B cell (primary cell): Measurements from ENCODE around the gene LONP1. TPM values are rescaled to one million over a fixed set of nuclear protein-coding genes. Genes with fewer than 3 reads are reported as not detected.

Source experiments
- ATAC-seq: fragments of 200-7000 bp; cut with Tn5 transposase; one replicate; pipeline ENCODE4 v1.10.0; 2021; ENCODE audit warnings: low read depth, mild to moderate bottlenecking, moderate number of reproducible peaks, moderate library complexity
- CTCF ChIA-PET: fragments of 350-600 bp; sonication (Branson Sonifier 250); formaldehyde crosslinking; loops from one replicate; lab custom pipeline; 2021; ENCODE audit warnings: antibody characterized with exemption, inconsistent platforms; lab: Charles Lee
- POLR2A ChIA-PET: fragments of 350-600 bp; sonication (Branson Sonifier 250); formaldehyde crosslinking; loops from one replicate; lab custom pipeline; 2021; ENCODE audit warnings: antibody characterized with exemption; lab: Charles Lee
- DNase-seq: peaks from one replicate; pipeline ENCODE4 v3.0.0; 2013
- H2AFZ ChIP-seq: 2 replicates; pipeline ENCODE4 v1.6.1; 2012; ENCODE audit warnings: mild to moderate bottlenecking, low read depth, low read length; ENCODE audit not compliant: insufficient read depth, poor library complexity, severe bottlenecking
- H3K27ac ChIP-seq, 2 donors: 1 replicate in 1 of 2; 2 replicates in 1 of 2; pipeline ENCODE4 v1.5.1; 2012 to 2013; ENCODE audit warnings: low read length in 2 of 2, mild to moderate bottlenecking in 2 of 2, moderate library complexity in 1 of 2
- H3K27me3 ChIP-seq, 4 experiments: fragments of 200-600 bp in 1 of 4; sonication (generic) in 1 of 4; replicated peaks in 1 of 4; 1 replicate in 2 of 4; 2 replicates in 2 of 4; pipeline versions ENCODE4 v1.6.1 to v1.7.0; 2013 to 2016; ENCODE audit warnings: low read length in 3 of 4, mild to moderate bottlenecking in 2 of 4, mixed read lengths in 1 of 4, moderate library complexity in 1 of 4; ENCODE audit not compliant: insufficient read depth in 4 of 4, control insufficient read depth in 3 of 4; ENCODE audit errors: control extremely low read depth in 1 of 4
- H3K36me3 ChIP-seq, 2 experiments: replicated peaks in 1 of 2; 1 replicate in 1 of 2; 2 replicates in 1 of 2; pipeline versions ENCODE4 v1.6.1 to v1.7.1; 2013; ENCODE audit warnings: low read length in 1 of 2; ENCODE audit not compliant: insufficient read depth in 2 of 2, control insufficient read depth in 1 of 2; ENCODE audit errors: control extremely low read depth in 1 of 2, extremely low read depth in 1 of 2
- H3K4me1 ChIP-seq, 2 donors: fragments of 200-600 bp in 1 of 2; sonication (generic) in 1 of 2; 1 replicate in 1 of 2; 2 replicates in 1 of 2; pipeline versions ENCODE4 v1.5.1 to v1.6.1; 2013 to 2017; ENCODE audit warnings: low read length in 2 of 2; ENCODE audit not compliant: control insufficient read depth in 2 of 2, insufficient read depth in 2 of 2
- H3K4me2 ChIP-seq: replicated peaks from 2 replicates; pipeline ENCODE3; 2012; ENCODE audit warnings: mild to moderate bottlenecking, low read depth, low read length; ENCODE audit not compliant: poor library complexity, severe bottlenecking
- H3K4me3 ChIP-seq, 5 experiments: fragments of 200-600 bp in 1 of 5; sonication (generic) in 1 of 5; 1 replicate in 3 of 5; 2 replicates in 2 of 5; pipeline versions ENCODE4 v1.5.1 to v1.7.0; 2011 to 2016; ENCODE audit warnings: low read length in 4 of 5, mild to moderate bottlenecking in 4 of 5, low read depth in 2 of 5, control low read depth in 1 of 5, moderate library complexity in 1 of 5; ENCODE audit not compliant: insufficient read depth in 1 of 5; ENCODE audit errors: control extremely low read depth in 1 of 5, extremely low read depth in 1 of 5
- H3K79me2 ChIP-seq: fragments of 200-600 bp; sonication (generic); one replicate; pipeline ENCODE4 v1.6.0; 2016; ENCODE audit warnings: low read length; ENCODE audit not compliant: control insufficient read depth, insufficient read depth
- H3K9ac ChIP-seq: fragments of 200-600 bp; sonication (generic); 2 replicates; pipeline ENCODE4 v1.6.1; 2017; ENCODE audit warnings: mild to moderate bottlenecking, low read length, moderate library complexity
- H3K9me3 ChIP-seq, 3 donors: one replicate each; pipeline versions ENCODE4 v1.6.1 to v1.7.1; 2013; ENCODE audit warnings: low read length in 2 of 3; ENCODE audit not compliant: control insufficient read depth in 2 of 3, insufficient read depth in 1 of 3; ENCODE audit errors: control extremely low read depth in 1 of 3
- H4K20me1 ChIP-seq: 2 replicates; pipeline ENCODE4 v1.6.0; 2012; ENCODE audit warnings: mild to moderate bottlenecking, low read length; ENCODE audit not compliant: insufficient read depth, control insufficient read depth, poor library complexity, severe bottlenecking
- H3K27ac Mint-ChIP-seq: one replicate; pipeline ENCODE4 v1.8.0; 2021; ENCODE audit warnings: mixed read lengths
- H3K27me3 Mint-ChIP-seq: one replicate; pipeline ENCODE4 v1.8.0; 2021; ENCODE audit warnings: mixed read lengths
- H3K4me1 Mint-ChIP-seq: one replicate; pipeline ENCODE4 v1.8.0; 2021; ENCODE audit warnings: mixed read lengths
- H3K4me3 Mint-ChIP-seq: one replicate; pipeline ENCODE4 v1.8.0; 2021; ENCODE audit warnings: mixed read lengths
- H3K9me3 Mint-ChIP-seq: one replicate; pipeline ENCODE4 v1.8.0; 2022; ENCODE audit warnings: mixed read lengths; ENCODE audit not compliant: insufficient read depth
- EZH2 ChIP-seq: IDR thresholded peaks from 2 replicates; pipeline ENCODE4 v1.6.1; 2012; ENCODE audit warnings: borderline replicate concordance, low read depth, mild to moderate bottlenecking, moderate library complexity, low read length; ENCODE audit not compliant: insufficient read depth, poor library complexity, severe bottlenecking
- WGBS: methylation state at CpG from one replicate; pipeline ENCODE4 v1.1.5; 2013; ENCODE audit warnings: missing lambda C conversion rate; ENCODE audit not compliant: insufficient coverage; 5-methylcytosine and 5-hydroxymethylcytosine counted together
- intact Hi-C: fragments of 100-400 bp; cut with micrococcal nuclease; formaldehyde crosslinking; loops from one replicate; pipeline ENCODE4 v1.10.0; 2022
- polyA plus RNA-seq: library from polyadenylated mRNA; depleted of rRNA; stranded (reverse); fragments of >200 nt; gene quantifications from 2 replicates; pipeline ENCODE4 v1.2.3, GENCODE V29; 2012
- total RNA-seq, 2 donors: library from RNA; stranded (reverse); fragments of 120-200 nt in 1 of 2; gene quantifications; 1 replicate in 1 of 2; 2 replicates in 1 of 2; pipeline versions ENCODE4 v1.2.3 to v1.2.4, GENCODE V29; 2013 to 2022
- TF ChIP-seq, protein P1 (sequence below): fragments of 200-600 bp; IDR thresholded peaks from one replicate; pipeline ENCODE4 v1.8.0; 2022; ENCODE audit warnings: antibody characterized with exemption, mild to moderate bottlenecking

Gene LONP1
- total and polyA plus RNA-seq, 2 donors (not counting 1 experiment from before 2014, with no cell fraction given) = 60.1 to 67.2 TPM

DNA sequence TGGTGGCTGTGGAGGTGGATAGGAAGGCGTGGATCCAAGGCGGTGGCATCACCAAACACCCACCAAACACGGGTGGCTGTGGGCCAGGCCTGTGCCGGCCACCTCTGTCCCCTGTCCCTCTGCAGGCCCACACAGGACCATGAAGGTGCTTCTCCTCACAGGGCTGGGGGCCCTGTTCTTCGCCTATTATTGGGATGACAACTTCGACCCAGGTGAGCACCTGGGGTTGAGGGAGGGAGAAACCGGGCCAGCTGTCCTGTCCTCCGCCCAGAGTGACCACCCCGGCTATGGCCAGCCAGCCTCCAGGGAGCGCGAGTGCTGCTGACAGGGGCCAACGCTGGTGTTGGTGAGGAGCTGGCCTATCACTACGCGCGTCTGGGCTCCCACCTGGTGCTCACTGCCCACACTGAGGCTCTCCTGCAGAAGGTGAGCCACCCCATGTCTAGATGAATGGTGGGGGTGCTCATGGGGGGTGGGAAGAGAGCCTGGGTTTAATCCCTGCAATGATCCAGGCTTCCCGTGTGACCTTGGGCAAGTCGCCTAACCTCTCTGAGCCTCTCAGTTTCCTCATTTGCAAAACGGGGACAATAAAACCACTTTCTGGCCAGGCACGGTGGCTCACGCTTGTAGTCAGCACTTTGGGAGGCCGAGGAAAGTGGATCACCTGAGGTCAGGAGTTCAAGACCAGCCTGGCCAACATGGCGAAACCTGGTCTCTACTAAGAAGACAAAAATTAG lies 35.1 kb downstream of the LONP1 start:
- H3K27me3 ChIP-seq = no peaks in the 10 kb centered on the region
- Mint-ChIP-seq H3K27ac (no peak overlapping the region), H3K9me3 (no peaks in the 10 kb centered on the region), H3K4me3 (no peak overlapping the region), H3K27me3 (no peaks in the 10 kb centered on the region), H3K4me1 (peaks cover 36% of the 10 kb centered on the region)
- intact Hi-C loops = loop anchor here (5.0 to 10.0 kb wide), 2 partner anchors 1662 to 1920 kb away; partner anchors contain the start of genes APBA3, ARHGEF18 and MRPL54
- H3K36me3 ChIP-seq = no peaks in the 10 kb centered on the region
- ChIA-PET POLR2A (no interaction called here), CTCF (no interaction called here)
- no peak overlapping the region for H3K27ac ChIP-seq
- WGBS = 94% methylated on average over 19 of the region's 22 CpGs
- no peak overlapping the region for H2AFZ ChIP-seq
- no peak overlapping the region for H3K9ac ChIP-seq
- no peak for DNase-seq
- H3K79me2 ChIP-seq = peaks cover 3% of the 10 kb centered on the region
- peaks cover 0 to 15% (median 0%) of the 10 kb centered on the region in 3 donors for H3K9me3 ChIP-seq
- H3K4me1 ChIP-seq = peaks cover 18 to 27% of the 10 kb centered on the region in 2 donors
- H3K4me3 ChIP-seq = no peak overlapping the region
- no peaks in the 10 kb centered on the region for H4K20me1 ChIP-seq
- ATAC-seq = no peak
- no peak overlapping the region for H3K4me2 ChIP-seq
- no peak for TF ChIP-seq EZH2
- TF ChIP-seq, protein P1, sequence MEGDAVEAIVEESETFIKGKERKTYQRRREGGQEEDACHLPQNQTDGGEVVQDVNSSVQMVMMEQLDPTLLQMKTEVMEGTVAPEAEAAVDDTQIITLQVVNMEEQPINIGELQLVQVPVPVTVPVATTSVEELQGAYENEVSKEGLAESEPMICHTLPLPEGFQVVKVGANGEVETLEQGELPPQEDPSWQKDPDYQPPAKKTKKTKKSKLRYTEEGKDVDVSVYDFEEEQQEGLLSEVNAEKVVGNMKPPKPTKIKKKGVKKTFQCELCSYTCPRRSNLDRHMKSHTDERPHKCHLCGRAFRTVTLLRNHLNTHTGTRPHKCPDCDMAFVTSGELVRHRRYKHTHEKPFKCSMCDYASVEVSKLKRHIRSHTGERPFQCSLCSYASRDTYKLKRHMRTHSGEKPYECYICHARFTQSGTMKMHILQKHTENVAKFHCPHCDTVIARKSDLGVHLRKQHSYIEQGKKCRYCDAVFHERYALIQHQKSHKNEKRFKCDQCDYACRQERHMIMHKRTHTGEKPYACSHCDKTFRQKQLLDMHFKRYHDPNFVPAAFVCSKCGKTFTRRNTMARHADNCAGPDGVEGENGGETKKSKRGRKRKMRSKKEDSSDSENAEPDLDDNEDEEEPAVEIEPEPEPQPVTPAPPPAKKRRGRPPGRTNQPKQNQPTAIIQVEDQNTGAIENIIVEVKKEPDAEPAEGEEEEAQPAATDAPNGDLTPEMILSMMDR = no peak
